Measurements from ENCODE around the gene ANKRD13A. TPM values are rescaled to one million over a fixed set of nuclear protein-coding genes. Genes with fewer than 3 reads are reported as not detected.
A peak's percentile ranks its signal among the peaks of the same experiment; 100 is the strongest.

The ANKRD13A gene
- total and polyA plus RNA-seq, 2 of the 13 experiments (the other 11 are each of a cell fraction or from before 2014, with no cell fraction given): 34.1 to 41.6 TPM

- peak overlapping the region; percentile 99 for H3K27ac ChIP-seq (ENCODE audit: extremely low read length, insufficient read depth, low read length)
- POLR2A ChIA-PET: interaction anchor here (0.8 to 2.6 kb wide), 12 partner anchors 11 to 80 kb away, joined by 3 to 12 read pairs (median 4); no protein-coding TSS in a partner anchor
- H3K27me3 ChIP-seq (ENCODE audit: control insufficient read depth in 1 of 2, insufficient read depth in 2 of 2, low read length in 2 of 2): no peaks in the 10 kb centered on the region; a peak in 1 of 5 replicates
- no peak overlapping the region for H2AFZ ChIP-seq (ENCODE audit: low read length)
- ATAC-seq (no peak), DNase-seq (ENCODE audit: low spot score) (no peak), FAIRE-seq (no peak)
- H3K4me2 ChIP-seq (ENCODE audit: low read depth, low read length): peak overlapping the region; percentile 92
- H3K4me3 ChIP-seq (replicated peaks in 1 of 3; ENCODE audit: insufficient read depth in 1 of 3, low read depth in 2 of 3, low read length in 3 of 3): peak overlapping the region; percentile 88 to 92 (median 92)
- in situ Hi-C loops (cut with HindIII; ENCODE audit: extremely low pct_ligation_motif_present, low pct_unique_long_range_greater_than_20kb) (no loop called here), intact Hi-C loops (cut with micrococcal nuclease; ENCODE audit: unreplicated experiment) (loop anchor here (1.0 to 5.0 kb wide), 2 partner anchors 40 to 52 kb away; no protein-coding TSS in a partner anchor)
- no TSS peak for BruUV-seq (replicated peaks)
- no peaks in the 10 kb centered on the region; a peak in 1 of 5 replicates for H3K36me3 ChIP-seq (replicated peaks in 1 of 2; ENCODE audit: control insufficient read depth in 1 of 2, insufficient read depth in 2 of 2, low read length in 2 of 2)
- WGBS (ENCODE audit: low lambda C conversion rate): under 1% methylated on average over 16 of the region's 27 CpGs
- H4K20me1 ChIP-seq (ENCODE audit: insufficient read depth, low read length): peaks cover 6% of the 10 kb centered on the region; the same call in 1 of the 2 replicates
- peaks cover 29% of the 10 kb centered on the region for H3K79me2 ChIP-seq (ENCODE audit: insufficient read depth, low read length)
- no peaks in the 10 kb centered on the region for H3K9me3 ChIP-seq (ENCODE audit: low read length)
- peaks cover 46% of the 10 kb centered on the region for H3K4me1 ChIP-seq (ENCODE audit: insufficient read depth, low read length)
- H3K9ac ChIP-seq (ENCODE audit: insufficient read depth, low read depth, low read length): peak overlapping the region; percentile 99
- CTCF ChIA-PET (ENCODE audit: low intra/inter-chr PET ratio, low total read pairs): no interaction called here
- peak; percentile 10 for TF ChIP-seq ASH2L (IDR thresholded peaks at IDR 0.05; ENCODE audit: insufficient read length, low read depth, low read length)
- TF ChIP-seq ZSCAN9 (CRISPR knock-in tag; IDR thresholded peaks at IDR 0.05; ENCODE audit: borderline replicate concordance): no peak
- no peak for TF ChIP-seq YEATS4 (CRISPR knock-in tag; IDR thresholded peaks at IDR 0.05; ENCODE audit: borderline replicate concordance)
- TF ChIP-seq CREBL2 (CRISPR knock-in tag; IDR thresholded peaks at IDR 0.05; ENCODE audit: borderline replicate concordance): no peak
- no peak for TF ChIP-seq ARNT (IDR thresholded peaks at IDR 0.05)
- TF ChIP-seq PRPF4 (IDR thresholded peaks at IDR 0.05; ENCODE audit: low read depth, low read length, poor library complexity, severe bottlenecking): no peak
- no peak for TF ChIP-seq ZFY (CRISPR knock-in tag; IDR thresholded peaks at IDR 0.05)
- no peak for TF ChIP-seq ZNF567 (CRISPR knock-in tag; IDR thresholded peaks at IDR 0.05; ENCODE audit: borderline replicate concordance)
- TF ChIP-seq BRD4 (CRISPR knock-in tag; IDR thresholded peaks at IDR 0.05): 0 out of 2 replicates have a peak, but pooled peaks have one; percentile 10
- no peak for TF ChIP-seq ETS1 (CRISPR knock-in tag; IDR thresholded peaks at IDR 0.05)
- TF ChIP-seq ZNF121 (CRISPR knock-in tag; IDR thresholded peaks at IDR 0.05): 0 out of 2 replicates have a peak, but pooled peaks have one; percentile 23
- 0 out of 2 replicates have a peak, but pooled peaks have one; percentile 17 for TF ChIP-seq RBFOX2 (IDR thresholded peaks at IDR 0.05; ENCODE audit: low read depth, low read length)
- no peak for TF ChIP-seq RXRB (CRISPR knock-in tag; IDR thresholded peaks at IDR 0.05; ENCODE audit: borderline replicate concordance)
- no peak for TF ChIP-seq HMGA1 (CRISPR knock-in tag; conservative IDR thresholded peaks at IDR 0.05)
- no peak for TF ChIP-seq SOX6 (IDR thresholded peaks at IDR 0.05)
- no peak for TF ChIP-seq SOX6 (CRISPR knock-in tag; IDR thresholded peaks at IDR 0.05)
- TF ChIP-seq ZMYM2 (CRISPR knock-in tag; IDR thresholded peaks at IDR 0.05): no peak
- peak; percentile 3 for TF ChIP-seq AGO2 (optimal IDR thresholded peaks at IDR 0.05; ENCODE audit: low read depth, low read length)
- 0 out of 2 replicates have a peak, but pooled peaks have one; percentile 13 for TF ChIP-seq KDM5A (IDR thresholded peaks at IDR 0.05; ENCODE audit: borderline replicate concordance, low read length)
- TF ChIP-seq NCOR1 (IDR thresholded peaks at IDR 0.05; ENCODE audit: borderline replicate concordance, low read length): no peak
- no peak for TF ChIP-seq TERF1 (CRISPR knock-in tag; IDR thresholded peaks at IDR 0.05)
Measured at GRCh38 chr12:109999649-109999971, 380 bp downstream of the ANKRD13A start.

Measured in HepG2 (cell line).